Fibroblast of lung (primary cell): ENCODE data around the gene MAPK8IP3. TPM values are rescaled to one million over a fixed set of nuclear protein-coding genes. Genes with fewer than 3 reads are reported as not detected.

Experiments used
- DNase-seq, 2 donors: peaks; one replicate each; pipeline versions ENCODE4 v3.0.0 to v3.0.0-alpha.2; 2010; ENCODE audit warnings: low read depth in 2 of 2
- H2AFZ ChIP-seq: 2 replicates; pipeline ENCODE4 v1.5.1; 2012; ENCODE audit warnings: low read length, control low read depth, inconsistent platforms
- H3K27ac ChIP-seq: 2 replicates; pipeline ENCODE4 v1.5.1; 2011; ENCODE audit warnings: low read length, control low read depth; ENCODE audit not compliant: insufficient read depth
- H3K27me3 ChIP-seq: 2 replicates; pipeline ENCODE4 v1.5.1; 2011; ENCODE audit warnings: mild to moderate bottlenecking, low read length; ENCODE audit not compliant: control insufficient read depth, insufficient read depth
- H3K36me3 ChIP-seq: 2 replicates; pipeline ENCODE4 v1.5.1; 2011; ENCODE audit warnings: low read length; ENCODE audit not compliant: control insufficient read depth, insufficient read depth
- H3K4me1 ChIP-seq: 2 replicates; pipeline ENCODE4 v1.5.1; 2011; ENCODE audit warnings: low read length; ENCODE audit not compliant: control insufficient read depth, insufficient read depth; ENCODE audit errors: extremely low read depth
- H3K4me2 ChIP-seq: 2 replicates; pipeline ENCODE4 v1.5.1; 2011; ENCODE audit warnings: low read length, control low read depth; ENCODE audit not compliant: insufficient read depth; ENCODE audit errors: extremely low read depth
- H3K4me3 ChIP-seq, 4 experiments: fragments of 200-600 bp in 1 of 4; sonication (generic) in 1 of 4; replicated peaks in 1 of 4; 2 replicates each; pipeline ENCODE4 v1.5.1; 2011 to 2016; ENCODE audit warnings: low read length in 4 of 4, low read depth in 3 of 4, mild to moderate bottlenecking in 3 of 4, control low read depth in 2 of 4, inconsistent platforms in 1 of 4, mixed read lengths in 1 of 4; ENCODE audit not compliant: insufficient read depth in 1 of 4; ENCODE audit errors: control extremely low read depth in 1 of 4
- H3K79me2 ChIP-seq: 2 replicates; pipeline ENCODE4 v1.5.1; 2012; ENCODE audit warnings: mild to moderate bottlenecking, low read length, inconsistent platforms; ENCODE audit not compliant: control insufficient read depth, insufficient read depth
- H3K9ac ChIP-seq: 2 replicates; pipeline ENCODE4 v1.5.1; 2011; ENCODE audit warnings: mild to moderate bottlenecking, low read length, control low read depth; ENCODE audit not compliant: insufficient read depth
- H3K9me3 ChIP-seq: 2 replicates; pipeline ENCODE4 v1.5.1; 2012; ENCODE audit warnings: low read depth, low read length; ENCODE audit not compliant: control insufficient read depth, insufficient read depth
- H4K20me1 ChIP-seq: 2 replicates; pipeline ENCODE4 v1.5.1; 2011; ENCODE audit warnings: low read length; ENCODE audit not compliant: control insufficient read depth, insufficient read depth; ENCODE audit errors: extremely low read depth
- CTCF ChIP-seq, 2 donors: IDR thresholded peaks in 1 of 2; conservative IDR thresholded peaks in 1 of 2; 1 replicate in 1 of 2; 2 replicates in 1 of 2; pipeline ENCODE4 v1.5.1; 2011 to 2012; ENCODE audit warnings: low read length in 2 of 2, control low read depth in 1 of 2, inconsistent platforms in 1 of 2, low read depth in 1 of 2, mild to moderate bottlenecking in 1 of 2
- EZH2 ChIP-seq: IDR thresholded peaks from 2 replicates; pipeline ENCODE4 v1.5.1; 2012; ENCODE audit warnings: low read length, control low read depth, mild to moderate bottlenecking; ENCODE audit errors: missing control alignments
- polyA plus RNA-seq, 2 donors: library from polyadenylated mRNA; depleted of rRNA in 1 of 2; stranded (reverse) in 1 of 2; unstranded in 1 of 2; fragments of >200 nt; gene quantifications; 2 replicates each; pipeline ENCODE4 v1.2.1, GENCODE V29; 2011 to 2012; ENCODE audit warnings: missing spikeins in 1 of 2
- total RNA-seq: library from RNA; depleted of rRNA; stranded (reverse); fragments of >200 nt; gene quantifications from 2 replicates; pipeline ENCODE4 v1.2.1, GENCODE V29; 2014

The MAPK8IP3 gene
- total and polyA plus RNA-seq, 2 donors (not counting 1 experiment from before 2014, with no cell fraction given) = 9.4 to 36.3 TPM

- H3K79me2 ChIP-seq = no peaks in the 10 kb centered on the region
- no peak overlapping the region for H3K4me3 ChIP-seq
- H4K20me1 ChIP-seq = no peaks in the 10 kb centered on the region
- H3K36me3 ChIP-seq = peaks cover 7% of the 10 kb centered on the region
- DNase-seq = no peak
- no peak overlapping the region for H3K9ac ChIP-seq
- no peak overlapping the region for H3K27ac ChIP-seq
- H2AFZ ChIP-seq = no peak overlapping the region
- no peaks in the 10 kb centered on the region for H3K27me3 ChIP-seq
- H3K4me1 ChIP-seq = no peaks in the 10 kb centered on the region
- no peak for TF ChIP-seq EZH2
- TF ChIP-seq CTCF (conservative IDR thresholded peaks at IDR 0.05 in 1 of 2, IDR thresholded peaks at IDR 0.05 in 1 of 2; ENCODE audit: low read depth in 1 of 2, low read length in 2 of 2) = no peak
- H3K9me3 ChIP-seq = no peaks in the 10 kb centered on the region
- H3K4me2 ChIP-seq = no peak overlapping the region
Measured at GRCh38 chr16:1792836-1793577, 87.0 kb downstream of the MAPK8IP3 start.

GRCh38 chr16:1793578-1794220, 87.7 kb downstream of the MAPK8IP3 start, which contains the start of gene IGFALS:
Gene IGFALS (minus strand): TSS chr16:1793705. CDS start chr16:1793652, 53 bp downstream.
- Histone ChIP-seq H2AFZ (no peak within 1 kb of the TSS), H3K27me3 (no peaks in the 10 kb centered on the region), H4K20me1 (no peaks in the 10 kb centered on the region), H3K4me1 (no peaks in the 10 kb centered on the region), H3K36me3 (peaks cover 5% of the 10 kb centered on the region), H3K27ac (no peak within 1 kb of the TSS), H3K9ac (no peak within 1 kb of the TSS), H3K79me2 (no peaks in the 10 kb centered on the region), H3K4me2 (no peak within 1 kb of the TSS), H3K9me3 (no peaks in the 10 kb centered on the region), H3K4me3 (no peak within 1 kb of the TSS)
- TF ChIP-seq EZH2 = no peak
- no peak for TF ChIP-seq CTCF (conservative IDR thresholded peaks at IDR 0.05 in 1 of 2, IDR thresholded peaks at IDR 0.05 in 1 of 2; ENCODE audit: low read depth in 1 of 2, low read length in 2 of 2)
- no peak for DNase-seq

- TF ChIP-seq EZH2 (no peak), CTCF (conservative IDR thresholded peaks at IDR 0.05 in 1 of 2, IDR thresholded peaks at IDR 0.05 in 1 of 2; ENCODE audit: low read depth in 1 of 2, low read length in 2 of 2) (no peak)
- no peak overlapping the region for H2AFZ ChIP-seq
Measured at GRCh38 chr16:1794221-1794871, 88.4 kb downstream of the MAPK8IP3 start.

More at GRCh38 chr16:1794221-1794871, 88.4 kb downstream of the MAPK8IP3 start:
- H3K27ac ChIP-seq = no peak overlapping the region
- H3K4me2 ChIP-seq = no peak overlapping the region
- DNase-seq = no peak
- no peaks in the 10 kb centered on the region for H3K9me3 ChIP-seq
- no peak overlapping the region for H3K9ac ChIP-seq
- peaks cover 5% of the 10 kb centered on the region for H3K36me3 ChIP-seq
- H3K27me3 ChIP-seq = no peaks in the 10 kb centered on the region
- H4K20me1 ChIP-seq = no peaks in the 10 kb centered on the region
- no peaks in the 10 kb centered on the region for H3K79me2 ChIP-seq
- H3K4me3 ChIP-seq = no peak overlapping the region
- no peaks in the 10 kb centered on the region for H3K4me1 ChIP-seq
